Fibroblast of mammary gland (primary cell): ENCODE measurements around the gene HOXD4.

ENCODE experiments used
- DNase-seq: peaks from one replicate; pipeline ENCODE4 v3.0.0-alpha.2; 2010; ENCODE audit warnings: low read depth
- H3K4me3 ChIP-seq: 2 replicates; pipeline ENCODE4 v1.5.1; 2011; ENCODE audit warnings: low read depth, mild to moderate bottlenecking, low read length, moderate library complexity; ENCODE audit not compliant: control insufficient read depth
- TF ChIP-seq, protein P1 (sequence below): conservative IDR thresholded peaks from 2 replicates; pipeline ENCODE4 v1.5.1; 2011; ENCODE audit warnings: low read depth, low read length, inconsistent platforms; ENCODE audit not compliant: control insufficient read depth, insufficient read depth

HOXD4 gene

DNA sequence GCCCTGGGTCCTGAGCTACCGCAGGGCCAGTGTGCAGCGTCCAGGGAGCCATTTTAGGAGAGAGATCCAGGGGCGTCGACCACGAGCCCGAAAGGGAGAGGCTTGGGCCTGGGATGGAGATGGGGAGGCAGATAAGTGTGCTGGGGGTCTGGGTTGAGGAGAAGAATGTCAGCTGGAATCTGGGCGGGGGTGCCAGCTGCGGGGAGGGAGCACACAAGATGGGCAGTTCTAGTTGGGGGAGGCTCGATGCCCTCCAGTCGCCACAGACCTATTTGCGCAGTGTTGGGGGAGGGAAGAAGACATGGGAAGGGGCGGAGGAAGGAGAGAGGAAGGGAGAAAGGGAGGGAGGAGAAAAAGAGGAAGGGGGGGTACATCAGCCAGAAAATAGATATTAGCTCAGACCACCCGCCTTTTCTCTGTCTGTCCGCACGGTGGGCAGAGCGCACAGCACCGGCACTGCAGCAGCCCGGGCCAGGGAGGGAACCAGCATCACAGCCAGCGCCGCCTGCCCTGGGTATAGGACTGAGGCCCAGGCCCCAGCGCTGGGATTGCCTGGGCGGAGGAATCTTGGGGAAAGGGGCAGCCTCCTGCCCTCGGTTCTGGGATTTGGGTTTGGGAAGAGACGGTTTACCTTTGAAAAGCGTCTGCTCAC lies 46.1 kb upstream of the HOXD4 start:
- TF ChIP-seq, protein P1, sequence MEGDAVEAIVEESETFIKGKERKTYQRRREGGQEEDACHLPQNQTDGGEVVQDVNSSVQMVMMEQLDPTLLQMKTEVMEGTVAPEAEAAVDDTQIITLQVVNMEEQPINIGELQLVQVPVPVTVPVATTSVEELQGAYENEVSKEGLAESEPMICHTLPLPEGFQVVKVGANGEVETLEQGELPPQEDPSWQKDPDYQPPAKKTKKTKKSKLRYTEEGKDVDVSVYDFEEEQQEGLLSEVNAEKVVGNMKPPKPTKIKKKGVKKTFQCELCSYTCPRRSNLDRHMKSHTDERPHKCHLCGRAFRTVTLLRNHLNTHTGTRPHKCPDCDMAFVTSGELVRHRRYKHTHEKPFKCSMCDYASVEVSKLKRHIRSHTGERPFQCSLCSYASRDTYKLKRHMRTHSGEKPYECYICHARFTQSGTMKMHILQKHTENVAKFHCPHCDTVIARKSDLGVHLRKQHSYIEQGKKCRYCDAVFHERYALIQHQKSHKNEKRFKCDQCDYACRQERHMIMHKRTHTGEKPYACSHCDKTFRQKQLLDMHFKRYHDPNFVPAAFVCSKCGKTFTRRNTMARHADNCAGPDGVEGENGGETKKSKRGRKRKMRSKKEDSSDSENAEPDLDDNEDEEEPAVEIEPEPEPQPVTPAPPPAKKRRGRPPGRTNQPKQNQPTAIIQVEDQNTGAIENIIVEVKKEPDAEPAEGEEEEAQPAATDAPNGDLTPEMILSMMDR = no peak
- H3K4me3 ChIP-seq = no peak overlapping the region
- DNase-seq = no peak

DNA sequence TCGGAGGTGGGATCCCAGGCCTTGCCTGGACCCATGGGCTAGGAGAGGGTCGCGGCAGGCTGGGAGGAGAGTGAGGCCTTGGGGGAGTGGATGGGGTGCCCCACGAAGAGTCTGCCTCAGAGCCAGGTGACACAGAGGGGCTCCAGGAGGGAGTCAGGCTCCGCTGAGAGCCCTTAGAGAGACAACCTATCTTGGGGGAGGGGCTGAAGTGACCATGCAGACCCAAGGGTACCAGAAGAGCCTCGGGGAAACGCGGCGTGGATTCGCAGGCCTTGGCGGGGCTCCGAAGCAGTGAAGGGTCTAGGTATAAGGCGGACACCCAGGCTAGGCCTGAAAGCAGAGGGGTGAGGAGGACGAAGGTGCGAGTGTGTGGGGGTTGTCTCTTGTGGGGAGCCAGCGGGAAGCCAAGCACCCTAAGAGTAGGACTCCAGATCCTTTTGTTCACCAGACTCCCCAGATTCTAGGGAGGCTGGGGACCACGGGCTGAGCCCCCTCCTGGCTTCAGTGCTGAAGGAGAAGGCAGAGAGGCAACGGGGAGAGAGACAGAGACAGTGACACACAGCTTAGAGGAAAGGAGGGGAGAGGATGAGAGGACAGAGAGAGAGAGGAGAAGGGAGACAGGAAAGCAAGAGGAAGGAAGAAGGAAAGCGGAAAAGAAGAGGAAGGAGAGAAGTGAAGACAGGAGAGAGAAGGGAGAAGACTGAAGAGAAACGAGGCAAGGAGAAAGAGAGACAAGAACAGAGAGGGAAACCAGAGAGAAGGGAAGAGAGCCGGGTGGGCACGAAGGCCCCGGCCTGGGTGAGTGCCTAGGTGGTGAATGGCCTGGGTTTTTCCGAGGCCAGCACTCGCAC lies 45.4 kb upstream of the HOXD4 start:
- TF ChIP-seq, protein P1 = no peak
- no peak for DNase-seq
- H3K4me3 ChIP-seq = no peak overlapping the region

DNA sequence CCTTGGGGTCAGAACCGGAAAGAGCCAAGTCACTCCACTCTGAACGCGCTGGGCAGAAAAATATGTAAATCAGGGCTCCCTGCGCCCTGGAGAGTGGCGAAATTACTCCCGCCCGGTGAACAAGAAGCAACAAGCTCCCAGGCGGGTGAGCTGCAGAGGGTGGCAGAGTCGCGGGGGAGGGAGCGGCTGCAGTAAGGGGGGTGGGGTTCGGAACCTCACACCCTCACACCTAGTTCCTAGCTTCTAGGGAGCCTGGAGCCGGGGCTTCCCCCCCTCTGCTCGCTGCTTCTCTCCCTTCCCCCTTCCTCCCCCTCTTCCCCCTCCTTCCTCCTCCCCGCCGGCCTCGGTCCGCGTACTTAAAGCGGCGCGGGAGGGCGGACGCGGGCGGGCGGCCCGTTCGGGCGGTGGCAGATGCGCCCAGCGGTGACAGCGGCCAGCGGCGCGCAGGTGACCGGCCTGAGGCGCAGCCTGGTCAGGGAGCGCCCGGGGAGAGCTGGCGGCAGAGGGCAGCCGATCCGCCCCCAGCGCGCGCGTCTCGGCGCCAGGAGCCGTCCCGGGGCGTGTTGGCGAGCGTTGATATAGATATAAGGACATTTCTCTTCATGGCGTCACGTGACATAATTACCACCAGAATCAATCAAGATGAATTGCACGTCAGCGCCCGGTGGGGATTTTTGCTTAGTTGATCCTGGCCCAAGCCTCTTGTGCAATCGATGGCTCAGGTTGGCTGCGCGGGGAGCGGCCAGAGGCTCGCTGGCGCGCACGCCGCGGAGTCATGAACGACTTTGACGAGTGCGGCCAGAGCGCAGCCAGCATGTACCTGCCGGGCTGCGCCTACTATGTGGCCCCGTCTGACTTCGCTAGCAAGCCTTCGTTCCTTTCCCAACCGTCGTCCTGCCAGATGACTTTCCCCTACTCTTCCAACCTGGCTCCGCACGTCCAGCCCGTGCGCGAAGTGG lies 44.5 kb upstream of the HOXD4 start, which contains the start of gene HOXD11:
HOXD11 (plus strand) TSS at position 700 of the 959 bp plus-strand sequence; CDS start at position 776, 76 bp downstream.
- peak; percentile 72 for DNase-seq
- TF ChIP-seq, protein P1 = no peak
- H3K4me3 ChIP-seq = peak within 1 kb of the TSS; percentile 13

DNA sequence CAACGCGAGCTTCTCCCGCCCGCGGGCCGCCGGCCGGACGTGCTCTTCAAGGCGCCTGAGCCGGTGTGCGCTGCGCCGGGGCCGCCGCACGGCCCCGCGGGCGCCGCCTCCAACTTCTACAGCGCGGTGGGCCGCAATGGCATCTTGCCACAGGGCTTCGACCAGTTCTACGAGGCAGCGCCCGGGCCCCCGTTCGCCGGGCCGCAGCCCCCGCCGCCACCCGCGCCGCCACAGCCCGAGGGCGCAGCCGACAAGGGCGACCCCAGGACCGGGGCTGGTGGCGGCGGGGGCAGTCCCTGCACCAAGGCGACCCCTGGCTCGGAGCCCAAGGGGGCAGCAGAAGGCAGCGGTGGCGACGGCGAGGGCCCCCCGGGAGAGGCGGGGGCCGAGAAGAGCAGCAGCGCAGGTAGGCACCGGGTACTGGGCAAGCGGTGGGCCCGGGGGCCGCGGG lies 43.6 kb upstream of the HOXD4 start:
- TF ChIP-seq, protein P1 = no peak
- no peak for DNase-seq
- H3K4me3 ChIP-seq = no peak overlapping the region

DNA sequence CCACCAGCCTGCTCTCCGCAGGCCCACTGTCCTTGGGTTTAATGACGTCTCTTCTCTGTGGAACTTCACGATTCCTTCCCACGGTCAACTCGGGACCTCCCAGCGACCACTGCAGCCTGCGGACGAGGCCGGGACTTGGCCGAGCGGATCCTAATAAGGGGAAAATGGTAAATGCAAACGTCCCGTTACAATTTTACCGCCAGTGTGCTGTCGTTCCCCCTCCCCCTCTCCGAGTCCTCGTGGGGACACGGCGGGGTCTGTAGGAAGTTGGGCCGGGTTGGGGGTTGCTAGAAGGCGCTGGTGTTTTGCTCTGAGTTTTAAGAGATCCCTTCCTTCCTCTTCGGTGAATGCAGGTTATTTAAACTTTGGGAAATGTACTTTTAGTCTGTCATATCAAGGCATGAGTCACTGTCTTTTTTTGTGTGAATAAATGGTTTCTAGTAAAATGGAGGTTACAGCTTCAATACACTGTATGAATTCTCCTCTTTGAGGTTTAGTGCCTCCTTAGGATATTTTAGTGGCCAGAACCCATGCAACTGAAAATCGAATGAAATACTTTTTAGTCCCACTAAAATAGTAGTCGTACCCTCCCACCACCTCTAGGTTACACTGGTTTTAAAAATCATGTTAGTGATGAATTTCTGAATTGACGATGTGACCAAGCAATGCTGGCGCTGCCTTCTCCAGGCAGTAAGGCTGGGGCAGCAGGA lies 42.0 kb upstream of the HOXD4 start:
- no peak for DNase-seq
- TF ChIP-seq, protein P1 = no peak
- no peak overlapping the region for H3K4me3 ChIP-seq
